RKO (cell line): ENCODE measurements around the gene HSBP1L1.

Source experiments
- DNase-seq: peaks from one replicate; pipeline ENCODE4 v3.0.0-alpha.2; 2016; ENCODE audit warnings: low spot score

Gene HSBP1L1

GRCh38 chr18:79964330-79965118 is at the start of gene HSBP1L1:
Gene HSBP1L1 (plus strand): TSS chr18:79964643. CDS start chr18:79964736, 93 bp downstream.
- DNase-seq = peak; percentile 74

GRCh38 chr18:79915161-79916127 is 49.0 kb upstream of the HSBP1L1 start:
- DNase-seq = no peak

- no peak for DNase-seq
Observed at GRCh38 chr18:79916128-79916494, 48.3 kb upstream of the HSBP1L1 start.

GRCh38 chr18:79916546-79917168 is 47.8 kb upstream of the HSBP1L1 start:
- DNase-seq = no peak

- no peak for DNase-seq
Observed at GRCh38 chr18:79917169-79917852, 47.1 kb upstream of the HSBP1L1 start.

- no peak for DNase-seq
Observed at GRCh38 chr18:79917853-79918614, 46.4 kb upstream of the HSBP1L1 start.

- DNase-seq = no peak
Observed at GRCh38 chr18:79918615-79919011, 45.8 kb upstream of the HSBP1L1 start.

- no peak for DNase-seq
Observed at GRCh38 chr18:79919089-79919488, 45.4 kb upstream of the HSBP1L1 start.

- DNase-seq = no peak
Observed at GRCh38 chr18:79921984-79922965, 42.2 kb upstream of the HSBP1L1 start.

- no peak for DNase-seq
Observed at GRCh38 chr18:79922971-79923411, 41.5 kb upstream of the HSBP1L1 start.

GRCh38 chr18:79923896-79924585 is 40.4 kb upstream of the HSBP1L1 start:
- no peak for DNase-seq

- no peak for DNase-seq
Observed at GRCh38 chr18:79924814-79925731, 39.4 kb upstream of the HSBP1L1 start.

GRCh38 chr18:79926306-79926705 is 38.1 kb upstream of the HSBP1L1 start:
- no peak for DNase-seq

GRCh38 chr18:79926715-79927606 is 37.5 kb upstream of the HSBP1L1 start:
- no peak for DNase-seq

GRCh38 chr18:79927607-79928562 is 36.6 kb upstream of the HSBP1L1 start:
- DNase-seq = no peak

- DNase-seq = no peak
Observed at GRCh38 chr18:79928563-79928960, 35.9 kb upstream of the HSBP1L1 start.
